ENCODE measurements around the gene FIGNL1.

FIGNL1 gene

GRCh38 chr7:50394315-50394714 lies 55.8 kb downstream of the FIGNL1 start:
- Histone ChIP-seq H3K79me2 (ENCODE audit: insufficient read depth, low read length) (no peaks in the 10 kb centered on the region), H3K9me3 (ENCODE audit: low read length) (no peaks in the 10 kb centered on the region), H3K36me3 (ENCODE audit: insufficient read depth, low read length) (peaks cover 97% of the 10 kb centered on the region), H3K4me3 (ENCODE audit: low read depth, low read length, poor library complexity, severe bottlenecking) (no peak overlapping the region), H3K27me3 (ENCODE audit: insufficient read depth, low read length) (no peaks in the 10 kb centered on the region), H4K20me1 (ENCODE audit: insufficient read depth, low read length) (no peaks in the 10 kb centered on the region), H3K27ac (ENCODE audit: low read depth, low read length, poor library complexity, severe bottlenecking) (no peak overlapping the region), H2AFZ (ENCODE audit: low read length) (no peak overlapping the region), H3K4me2 (ENCODE audit: low read length) (no peak overlapping the region), H3K9ac (ENCODE audit: low read length) (no peak overlapping the region), H3K9me2 (ENCODE audit: low read depth, low read length) (no peaks in the 10 kb centered on the region), H3K4me1 (ENCODE audit: insufficient read depth, low read length, severe bottlenecking) (peaks cover 7% of the 10 kb centered on the region), H3F3A (ENCODE audit: insufficient read depth, low read length) (peaks cover 10% of the 10 kb centered on the region)
- TF ChIP-seq EZH2 (IDR thresholded peaks at IDR 0.05; ENCODE audit: borderline replicate concordance, low read length) = no peak
- TF ChIP-seq CTCF (IDR thresholded peaks at IDR 0.05; ENCODE audit: low read length) = no peak
